ENCODE results near the gene TMEM219.

Gene TMEM219

GRCh38 chr16:29995324-29995910 lies 33.5 kb downstream of the TMEM219 start, which contains the start of gene HIRIP3:
Gene HIRIP3, minus strand, starts transcription at chr16:29995617. Its CDS starts 12 bp downstream, at chr16:29995605.
- peak; percentile 35 to 94 (median 86) for DNase-seq

GRCh38 chr16:29995911-29996765 lies 34.3 kb downstream of the TMEM219 start, which contains the start of gene INO80E:
Gene INO80E, plus strand, starts transcription at chr16:29996241. Its CDS starts 70 bp downstream, at chr16:29996311.
- DNase-seq, result peak; percentile 76 to 98 (median 96)

GRCh38 chr16:29996766-29997250 lies 34.9 kb downstream of the TMEM219 start:
- no peak for DNase-seq

- DNase-seq, result no peak
Observed at GRCh38 chr16:29999605-30000004, 37.7 kb downstream of the TMEM219 start.

- DNase-seq, result no peak
Observed at GRCh38 chr16:30000735-30001631, 39.1 kb downstream of the TMEM219 start.

GRCh38 chr16:30002614-30003346 lies 40.9 kb downstream of the TMEM219 start:
- DNase-seq, result no peak

- DNase-seq, result no peak
Observed at GRCh38 chr16:30003670-30004423, 42.0 kb downstream of the TMEM219 start.

- peak in 1 of 14 donors; percentile 41 for DNase-seq
Observed at GRCh38 chr16:30004424-30004776, 42.5 kb downstream of the TMEM219 start.

GRCh38 chr16:30004811-30005242 lies 42.9 kb downstream of the TMEM219 start:
- peak in 1 of 14 donors; percentile 41 for DNase-seq

- no peak for DNase-seq
Observed at GRCh38 chr16:30005341-30006094, 43.6 kb downstream of the TMEM219 start.

- DNase-seq, result no peak
Observed at GRCh38 chr16:30006095-30006473, 44.2 kb downstream of the TMEM219 start.

GRCh38 chr16:30006659-30007377 lies 44.9 kb downstream of the TMEM219 start:
- DNase-seq, result no peak

- DNase-seq, result no peak
Observed at GRCh38 chr16:30007378-30007895, 45.6 kb downstream of the TMEM219 start.

GRCh38 chr16:30009085-30009862 lies 47.4 kb downstream of the TMEM219 start:
- DNase-seq, result no peak

GRCh38 chr16:30009990-30010843 lies 48.3 kb downstream of the TMEM219 start:
- DNase-seq, result peak in 1 of 14 donors; percentile 44

GRCh38 chr16:30010844-30011713 lies 49.2 kb downstream of the TMEM219 start, which contains the start of gene DOC2A:
Gene DOC2A, minus strand, starts transcription at chr16:30011027. Its CDS starts 805 bp downstream, at chr16:30010222.
- peak in 1 of 14 donors; percentile 44 for DNase-seq

Measured in C1 segment of cervical spinal cord (tissue), 14 donors.